ENCODE results near the gene OSBPL1A.

DNA sequence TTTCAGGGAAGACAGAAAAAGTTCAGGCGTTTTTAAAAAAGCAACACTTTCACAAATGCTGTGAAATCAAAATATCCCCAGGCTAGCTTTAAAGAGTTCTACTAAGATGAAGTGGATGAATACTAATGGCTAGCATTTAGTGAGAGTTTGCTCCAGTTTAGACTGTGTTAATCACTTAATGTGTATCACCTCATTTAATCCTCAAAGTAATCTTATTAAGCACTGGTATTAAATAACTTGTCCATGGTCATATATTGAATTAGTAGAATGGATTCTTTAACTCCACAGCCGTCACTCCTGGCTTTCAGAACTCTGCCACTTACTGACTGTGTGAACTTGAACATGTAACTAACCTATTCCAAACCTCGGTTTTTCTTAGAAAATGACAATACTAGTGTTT lies 192.7 kb downstream of the OSBPL1A start:
- TF ChIP-seq, protein P1, sequence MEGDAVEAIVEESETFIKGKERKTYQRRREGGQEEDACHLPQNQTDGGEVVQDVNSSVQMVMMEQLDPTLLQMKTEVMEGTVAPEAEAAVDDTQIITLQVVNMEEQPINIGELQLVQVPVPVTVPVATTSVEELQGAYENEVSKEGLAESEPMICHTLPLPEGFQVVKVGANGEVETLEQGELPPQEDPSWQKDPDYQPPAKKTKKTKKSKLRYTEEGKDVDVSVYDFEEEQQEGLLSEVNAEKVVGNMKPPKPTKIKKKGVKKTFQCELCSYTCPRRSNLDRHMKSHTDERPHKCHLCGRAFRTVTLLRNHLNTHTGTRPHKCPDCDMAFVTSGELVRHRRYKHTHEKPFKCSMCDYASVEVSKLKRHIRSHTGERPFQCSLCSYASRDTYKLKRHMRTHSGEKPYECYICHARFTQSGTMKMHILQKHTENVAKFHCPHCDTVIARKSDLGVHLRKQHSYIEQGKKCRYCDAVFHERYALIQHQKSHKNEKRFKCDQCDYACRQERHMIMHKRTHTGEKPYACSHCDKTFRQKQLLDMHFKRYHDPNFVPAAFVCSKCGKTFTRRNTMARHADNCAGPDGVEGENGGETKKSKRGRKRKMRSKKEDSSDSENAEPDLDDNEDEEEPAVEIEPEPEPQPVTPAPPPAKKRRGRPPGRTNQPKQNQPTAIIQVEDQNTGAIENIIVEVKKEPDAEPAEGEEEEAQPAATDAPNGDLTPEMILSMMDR (IDR thresholded peaks at IDR 0.05) = no peak
- TF ChIP-seq ZFX (IDR thresholded peaks at IDR 0.05; ENCODE audit: borderline replicate concordance) = no peak

Measured in 22Rv1 (cell line).